Upper lobe of left lung (tissue), 4 donors: Measurements from ENCODE around the gene CD79B.

Source experiments
- EP300 ChIP-seq, 4 donors: sonication (generic); formaldehyde crosslinking; IDR thresholded peaks; one replicate each; pipeline ENCODE4 v1.5.1; 2017; ENCODE audit warnings: antibody characterized with exemption in 4 of 4, control low read depth in 2 of 4
- POLR2A ChIP-seq, 4 donors: fragments of 450-650 bp; IDR thresholded peaks; one replicate each; pipeline ENCODE4 v1.5.1; 2016 to 2017; ENCODE audit warnings: antibody characterized with exemption in 4 of 4, mild to moderate bottlenecking in 2 of 4
- POLR2AphosphoS5 ChIP-seq, 2 donors: sonication (generic); formaldehyde crosslinking; IDR thresholded peaks; one replicate each; pipeline ENCODE4 v1.5.1; 2017; ENCODE audit warnings: antibody characterized with exemption in 2 of 2
- TF ChIP-seq, protein P1 (sequence below), 6 experiments: fragments of 450-650 bp in 4 of 6; fragments of 200-600 bp in 2 of 6; sonication (generic) in 2 of 6; IDR thresholded peaks; one replicate each; pipeline ENCODE4 v1.5.1; 2016 to 2019; ENCODE audit warnings: antibody characterized with exemption in 6 of 6

DNA sequence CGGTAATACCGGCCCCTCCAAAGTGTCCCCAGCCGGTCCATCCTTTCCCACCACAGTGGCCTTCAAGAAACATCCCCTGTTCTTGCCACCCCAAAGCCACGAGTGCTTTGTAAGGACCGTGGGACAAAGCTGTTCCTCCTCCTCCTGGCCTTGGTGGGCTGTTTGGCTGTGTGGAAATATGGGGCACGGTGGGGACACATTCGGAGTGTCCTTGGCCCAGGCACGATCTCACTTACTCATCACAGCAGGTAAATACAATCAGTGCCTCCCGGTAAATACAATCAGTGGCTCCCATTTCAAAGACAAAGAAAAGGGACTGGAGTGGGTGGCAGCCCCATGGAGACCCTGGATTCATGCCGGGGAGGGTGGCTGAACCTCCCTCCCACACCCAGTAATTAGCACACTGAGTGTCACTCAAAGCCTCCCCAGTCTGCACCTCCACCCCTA, 30.2 kb upstream of the CD79B start:
- TF ChIP-seq, protein P1, sequence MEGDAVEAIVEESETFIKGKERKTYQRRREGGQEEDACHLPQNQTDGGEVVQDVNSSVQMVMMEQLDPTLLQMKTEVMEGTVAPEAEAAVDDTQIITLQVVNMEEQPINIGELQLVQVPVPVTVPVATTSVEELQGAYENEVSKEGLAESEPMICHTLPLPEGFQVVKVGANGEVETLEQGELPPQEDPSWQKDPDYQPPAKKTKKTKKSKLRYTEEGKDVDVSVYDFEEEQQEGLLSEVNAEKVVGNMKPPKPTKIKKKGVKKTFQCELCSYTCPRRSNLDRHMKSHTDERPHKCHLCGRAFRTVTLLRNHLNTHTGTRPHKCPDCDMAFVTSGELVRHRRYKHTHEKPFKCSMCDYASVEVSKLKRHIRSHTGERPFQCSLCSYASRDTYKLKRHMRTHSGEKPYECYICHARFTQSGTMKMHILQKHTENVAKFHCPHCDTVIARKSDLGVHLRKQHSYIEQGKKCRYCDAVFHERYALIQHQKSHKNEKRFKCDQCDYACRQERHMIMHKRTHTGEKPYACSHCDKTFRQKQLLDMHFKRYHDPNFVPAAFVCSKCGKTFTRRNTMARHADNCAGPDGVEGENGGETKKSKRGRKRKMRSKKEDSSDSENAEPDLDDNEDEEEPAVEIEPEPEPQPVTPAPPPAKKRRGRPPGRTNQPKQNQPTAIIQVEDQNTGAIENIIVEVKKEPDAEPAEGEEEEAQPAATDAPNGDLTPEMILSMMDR (IDR thresholded peaks at IDR 0.05): no peak
- TF ChIP-seq EP300 (IDR thresholded peaks at IDR 0.05): no peak
- TF ChIP-seq POLR2A (IDR thresholded peaks at IDR 0.05): no peak
- no peak for TF ChIP-seq POLR2AphosphoS5 (IDR thresholded peaks at IDR 0.05)
